GM12801 (cell line): ENCODE results near the gene FAM124A.

Source experiments
- TF ChIP-seq, protein P1 (sequence below): IDR thresholded peaks from one replicate; pipeline ENCODE4 v1.5.1; 2011; ENCODE audit warnings: control low read depth; ENCODE audit not compliant: insufficient read length; ENCODE audit errors: extremely low read depth

The FAM124A gene, protein sequence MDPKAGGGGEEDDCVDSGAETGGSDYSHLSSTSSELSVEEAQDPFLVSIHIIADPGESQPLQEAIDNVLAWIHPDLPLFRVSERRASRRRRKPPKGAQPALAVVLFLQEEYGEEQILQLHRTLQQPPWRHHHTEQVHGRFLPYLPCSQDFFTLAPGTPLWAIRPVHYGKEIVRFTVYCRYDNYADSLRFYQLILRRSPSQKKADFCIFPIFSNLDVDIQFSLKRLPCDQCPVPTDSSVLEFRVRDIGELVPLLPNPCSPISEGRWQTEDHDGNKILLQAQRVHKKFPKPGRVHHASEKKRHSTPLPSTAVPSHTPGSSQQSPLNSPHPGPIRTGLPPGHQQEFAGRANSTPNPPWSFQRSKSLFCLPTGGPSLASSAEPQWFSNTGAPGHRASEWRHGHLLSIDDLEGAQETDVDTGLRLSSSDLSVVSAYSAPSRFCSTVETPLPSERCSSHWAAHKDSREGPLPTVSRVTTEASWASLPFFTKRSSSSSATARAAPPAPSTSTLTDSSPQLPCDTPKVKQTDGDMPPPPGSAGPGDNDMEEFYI

DNA sequence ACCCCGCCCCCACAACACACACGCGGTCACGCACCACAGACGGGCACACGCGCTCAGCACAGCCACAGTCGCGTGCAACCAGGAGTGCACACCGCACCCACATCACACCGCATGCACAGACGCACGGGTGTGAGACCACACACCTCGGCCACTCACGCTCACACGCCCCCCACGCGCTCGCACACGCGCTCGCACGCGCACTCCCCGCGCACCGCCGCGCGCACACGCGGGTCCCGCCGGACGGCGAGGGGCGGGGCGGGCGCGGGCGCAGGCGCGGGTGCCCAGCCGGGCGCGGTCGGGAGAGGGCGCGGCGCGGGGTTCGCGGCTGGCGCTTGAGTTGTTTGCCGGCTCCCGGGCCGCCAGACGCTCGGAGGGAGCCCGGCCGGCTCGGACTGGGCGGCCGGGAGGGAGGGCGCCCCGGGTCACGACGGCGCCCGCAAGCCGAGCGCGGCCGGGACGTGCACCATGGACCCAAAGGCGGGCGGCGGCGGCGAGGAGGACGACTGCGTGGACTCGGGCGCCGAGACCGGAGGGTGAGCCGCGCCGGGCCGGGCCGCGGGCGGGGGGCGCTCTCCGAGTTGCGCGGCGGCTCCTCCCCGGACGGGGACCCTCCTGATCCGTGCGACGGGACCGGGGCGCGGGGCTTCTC lies at the start of gene FAM124A:
TSS of gene FAM124A (plus strand) at position 362 of the 649 bp plus-strand sequence. CDS start at position 466, 104 bp downstream.
- TF ChIP-seq, protein P1, sequence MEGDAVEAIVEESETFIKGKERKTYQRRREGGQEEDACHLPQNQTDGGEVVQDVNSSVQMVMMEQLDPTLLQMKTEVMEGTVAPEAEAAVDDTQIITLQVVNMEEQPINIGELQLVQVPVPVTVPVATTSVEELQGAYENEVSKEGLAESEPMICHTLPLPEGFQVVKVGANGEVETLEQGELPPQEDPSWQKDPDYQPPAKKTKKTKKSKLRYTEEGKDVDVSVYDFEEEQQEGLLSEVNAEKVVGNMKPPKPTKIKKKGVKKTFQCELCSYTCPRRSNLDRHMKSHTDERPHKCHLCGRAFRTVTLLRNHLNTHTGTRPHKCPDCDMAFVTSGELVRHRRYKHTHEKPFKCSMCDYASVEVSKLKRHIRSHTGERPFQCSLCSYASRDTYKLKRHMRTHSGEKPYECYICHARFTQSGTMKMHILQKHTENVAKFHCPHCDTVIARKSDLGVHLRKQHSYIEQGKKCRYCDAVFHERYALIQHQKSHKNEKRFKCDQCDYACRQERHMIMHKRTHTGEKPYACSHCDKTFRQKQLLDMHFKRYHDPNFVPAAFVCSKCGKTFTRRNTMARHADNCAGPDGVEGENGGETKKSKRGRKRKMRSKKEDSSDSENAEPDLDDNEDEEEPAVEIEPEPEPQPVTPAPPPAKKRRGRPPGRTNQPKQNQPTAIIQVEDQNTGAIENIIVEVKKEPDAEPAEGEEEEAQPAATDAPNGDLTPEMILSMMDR = no peak

DNA sequence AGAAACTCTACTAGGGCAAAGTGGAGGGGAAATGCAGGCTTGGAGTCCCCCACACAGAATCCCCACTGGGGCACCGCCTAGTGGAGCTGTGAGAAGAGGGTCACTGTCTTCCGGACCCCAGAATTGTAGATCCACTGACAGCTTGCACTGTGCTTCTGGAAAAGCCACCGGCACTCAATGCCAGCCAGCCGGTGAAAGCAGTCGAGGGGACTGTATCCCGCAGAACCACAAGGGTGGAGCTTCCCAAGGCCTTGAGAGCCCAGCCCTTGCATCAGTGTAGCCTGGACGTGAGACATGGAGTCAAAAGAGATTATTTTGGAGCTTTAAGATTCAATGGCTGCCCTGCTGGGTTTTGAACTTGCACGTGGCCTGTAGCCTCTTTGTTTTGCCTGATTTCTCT lies 47.2 kb upstream of the FAM124A start:
- TF ChIP-seq, protein P1 = no peak

DNA sequence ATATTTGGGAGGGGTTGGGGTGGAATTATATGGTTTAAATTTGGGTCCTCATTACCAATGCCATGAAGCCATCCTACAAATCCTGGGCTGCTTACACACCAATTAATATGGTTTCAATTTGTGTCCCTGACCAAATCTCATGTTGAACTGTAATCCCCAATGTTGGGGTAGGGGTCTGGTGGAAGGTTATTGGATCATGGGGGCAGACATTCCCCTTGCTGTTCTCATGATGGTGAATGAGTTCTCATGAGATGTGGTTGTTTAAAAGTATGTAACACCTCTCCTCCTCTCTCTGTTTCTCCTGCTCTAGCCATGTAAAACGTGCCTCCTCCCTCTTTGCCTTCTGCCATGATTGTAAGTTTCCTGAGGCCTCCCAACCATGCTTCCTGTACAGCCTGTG lies 46.6 kb upstream of the FAM124A start:
- TF ChIP-seq, protein P1 = no peak

DNA sequence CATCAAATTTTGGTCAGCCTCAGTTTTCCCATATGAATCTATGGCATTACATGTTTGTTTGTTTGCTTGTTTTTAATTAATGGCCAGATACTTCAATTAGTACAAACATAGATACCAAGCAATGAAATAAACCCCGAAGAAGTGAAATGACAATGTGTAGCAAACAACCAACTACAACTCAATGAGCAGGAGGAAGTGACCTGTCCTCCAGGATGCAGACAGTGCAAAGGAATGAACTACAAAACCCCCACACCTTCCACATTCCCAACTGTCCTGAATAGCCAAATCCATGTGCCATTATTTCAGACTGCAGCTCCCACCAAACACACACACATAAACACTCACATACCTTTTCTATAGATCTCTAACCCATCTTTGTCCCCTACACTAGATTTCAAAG lies 45.0 kb upstream of the FAM124A start:
- TF ChIP-seq, protein P1 = no peak

DNA sequence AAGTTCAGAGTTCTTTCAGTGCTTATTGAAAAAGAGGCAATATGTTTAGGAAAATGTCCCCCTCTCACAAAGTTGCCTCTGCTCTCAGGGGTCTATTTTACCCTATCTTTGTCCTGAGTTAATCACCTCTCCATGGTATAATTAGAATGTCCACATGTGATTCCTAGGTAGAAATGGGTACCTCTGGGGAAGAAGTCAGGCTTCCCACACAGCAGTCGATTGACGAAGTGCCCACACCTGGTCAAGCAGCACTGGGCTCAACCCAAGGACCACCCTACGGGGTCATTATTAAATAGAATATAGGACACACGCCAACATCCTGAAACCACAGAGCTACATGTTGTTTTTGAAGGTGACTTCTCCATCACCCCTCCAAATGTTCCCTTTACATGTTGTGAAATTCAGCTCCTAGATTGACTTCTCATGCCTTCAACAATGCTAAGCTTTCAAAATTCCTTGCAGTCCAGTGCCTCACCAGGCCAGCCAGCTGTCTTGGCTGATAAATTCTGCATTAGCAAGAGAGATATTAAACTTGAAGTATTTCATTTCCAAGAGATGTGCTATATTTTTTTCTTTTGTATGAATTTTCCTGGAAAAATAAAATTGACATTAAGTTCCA lies 43.6 kb upstream of the FAM124A start:
- TF ChIP-seq, protein P1 = no peak

DNA sequence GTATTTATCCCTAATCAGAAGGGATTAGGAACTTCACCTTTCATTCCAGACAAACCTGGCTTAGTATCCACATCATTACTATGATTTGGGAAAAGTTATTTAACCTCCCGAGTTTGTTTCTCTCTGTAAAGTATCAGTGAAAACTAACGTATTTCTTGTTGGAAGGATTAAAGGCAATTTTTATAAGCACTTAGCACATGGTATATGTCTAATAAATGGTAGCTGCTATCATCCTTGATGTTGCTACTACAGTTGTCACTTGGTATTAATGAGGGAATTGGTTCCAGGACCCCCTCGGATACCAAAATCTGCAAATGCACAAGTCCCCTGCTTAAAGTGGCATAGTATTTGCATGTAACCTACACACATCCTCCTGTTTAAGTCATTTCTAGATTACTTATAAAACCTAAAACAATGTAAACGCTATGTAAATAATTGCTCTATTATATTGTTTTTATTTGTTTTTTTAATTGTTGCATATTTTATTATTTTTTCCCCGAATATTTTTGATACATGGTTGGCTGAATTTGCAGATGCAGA lies 42.7 kb upstream of the FAM124A start:
- TF ChIP-seq, protein P1 = no peak
